Mesothelial cell of epicardium (in vitro differentiated cells): Measurements from ENCODE around the gene ZBTB7B. TPM values are rescaled to one million over a fixed set of nuclear protein-coding genes. Genes with fewer than 3 reads are reported as not detected.
"Not testable (repeated sequence)": the region's sequence is repeated elsewhere in the genome, so short reads cannot be mapped to it uniquely, and the experiment has no call there.

Experiments
- DNase-seq, 2 experiments: peaks; one replicate each; pipeline ENCODE4 v3.0.0; 2021; ENCODE audit warnings: low spot score in 2 of 2; ENCODE audit not compliant: unreplicated experiment in 2 of 2
- H3K27ac Mint-ChIP-seq: 2 replicates; pipeline ENCODE4 v1.8.0; 2021; ENCODE audit warnings: mixed read lengths
- H3K27me3 Mint-ChIP-seq: 2 replicates; pipeline ENCODE4 v1.8.0; 2021; ENCODE audit warnings: low read depth, mixed read lengths
- H3K36me3 Mint-ChIP-seq: 2 replicates; pipeline ENCODE4 v1.8.0; 2021; ENCODE audit warnings: mixed read lengths
- H3K4me1 Mint-ChIP-seq: 2 replicates; pipeline ENCODE4 v1.8.0; 2021; ENCODE audit warnings: mixed read lengths
- H3K4me3 Mint-ChIP-seq: 2 replicates; pipeline ENCODE4 v1.8.0; 2021; ENCODE audit warnings: mild to moderate bottlenecking, moderate library complexity, mixed read lengths
- H3K9me3 Mint-ChIP-seq: 2 replicates; pipeline ENCODE4 v1.8.0; 2021; ENCODE audit warnings: mixed read lengths
- CTCF ChIP-seq: fragments of 200-600 bp; sonication (generic); IDR thresholded peaks from one replicate; pipeline ENCODE4 v1.5.0; 2021; ENCODE audit warnings: antibody characterized with exemption; ENCODE audit not compliant: unreplicated experiment
- total RNA-seq: library from RNA; stranded (reverse); gene quantifications from 3 replicates; pipeline ENCODE4 v1.2.1, GENCODE V29; 2021

Gene ZBTB7B
- total RNA-seq, 1 donor from 2014 or later = 21.7 TPM

- peaks cover 42% of the 10 kb centered on the region for H3K4me1 Mint-ChIP-seq
- H3K27ac Mint-ChIP-seq = no peak overlapping the region
- no peak overlapping the region for H3K4me3 Mint-ChIP-seq
- no peak for TF ChIP-seq CTCF
- no peaks in the 10 kb centered on the region for H3K9me3 Mint-ChIP-seq
- H3K36me3 Mint-ChIP-seq = peaks cover 2% of the 10 kb centered on the region
- H3K27me3 Mint-ChIP-seq = no peaks in the 10 kb centered on the region
- DNase-seq = peak; percentile 84 to 94
Measured at GRCh38 chr1:154973344-154974101, 29.1 kb upstream of the ZBTB7B start.

DNA sequence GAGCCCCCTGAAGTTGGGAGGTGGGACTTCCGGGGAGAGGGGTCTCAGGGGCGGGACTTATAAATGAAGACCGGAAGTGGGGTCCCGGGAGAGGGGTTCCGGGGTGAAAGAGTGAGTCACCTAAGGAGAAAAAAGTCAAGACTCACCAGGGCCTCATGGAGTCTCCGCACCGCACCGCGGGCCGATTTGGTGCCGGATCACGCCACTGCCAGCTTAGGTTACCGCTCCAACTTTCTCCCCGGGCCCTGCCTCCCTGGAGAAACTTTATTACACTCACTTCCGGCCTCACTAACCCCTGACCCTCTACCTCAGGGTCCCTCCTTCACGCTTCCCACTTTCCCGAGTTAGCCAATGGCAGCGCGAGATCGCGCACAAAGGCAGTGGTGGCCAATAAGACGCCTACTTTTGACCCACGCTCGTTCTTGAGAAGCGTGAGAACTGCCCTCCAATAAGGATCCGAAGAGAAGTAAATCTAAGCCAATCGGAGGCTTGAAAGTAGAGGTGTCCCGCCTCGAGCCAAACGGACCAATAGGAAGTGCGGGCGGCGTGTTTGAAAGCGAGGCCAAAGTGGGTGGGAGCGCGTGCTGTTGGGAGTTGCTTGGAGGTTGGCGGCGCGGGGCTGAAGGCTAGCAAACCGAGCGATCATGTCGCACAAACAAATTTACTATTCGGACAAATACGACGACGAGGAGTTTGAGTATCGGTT lies 28.3 kb upstream of the ZBTB7B start, which contains the start of gene CKS1B:
TSS of gene CKS1B (plus strand) at position 580 of the 706 bp plus-strand sequence. CDS start at position 645, 65 bp downstream.
- Mint-ChIP-seq H3K4me3 (no peak within 1 kb of the TSS), H3K9me3 (no peaks in the 10 kb centered on the region), H3K4me1 (peaks cover 37% of the 10 kb centered on the region), H3K27ac (no peak within 1 kb of the TSS), H3K36me3 (peaks cover 5% of the 10 kb centered on the region), H3K27me3 (no peaks in the 10 kb centered on the region)
- no peak for TF ChIP-seq CTCF
- DNase-seq = peak; percentile 92 to 96

DNA sequence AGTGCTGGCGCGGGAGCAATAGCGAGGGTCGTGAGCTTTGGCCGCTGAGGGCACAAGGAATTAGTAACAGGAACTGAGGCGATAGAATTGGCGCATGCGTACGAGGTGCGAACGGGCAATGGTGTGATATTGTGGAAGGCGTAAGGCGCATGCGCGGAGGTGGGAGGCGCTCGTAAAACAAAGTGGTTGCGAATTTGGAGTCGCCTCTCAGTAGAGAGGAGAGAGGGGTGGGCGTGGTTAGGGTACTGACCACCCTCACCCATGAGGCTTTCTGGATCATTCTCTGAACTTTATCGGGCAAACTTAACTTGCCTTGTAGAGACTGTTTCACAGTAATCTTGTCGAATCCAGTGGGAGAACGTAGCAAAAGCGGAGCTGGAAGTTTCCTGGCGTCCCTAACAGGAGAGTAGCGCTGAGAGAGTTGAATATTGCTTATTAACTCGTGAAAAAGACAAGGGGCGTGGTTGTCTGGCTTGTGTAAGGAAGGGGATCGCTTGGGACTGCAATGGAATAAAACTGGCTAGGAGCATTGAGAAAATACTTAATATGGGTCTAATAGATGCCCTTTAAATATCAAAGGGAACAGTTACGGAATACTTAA lies 27.7 kb upstream of the ZBTB7B start:
- Mint-ChIP-seq H3K27ac (no peak overlapping the region), H3K27me3 (no peaks in the 10 kb centered on the region), H3K36me3 (peaks cover 9% of the 10 kb centered on the region), H3K4me3 (no peak overlapping the region), H3K4me1 (peaks cover 31% of the 10 kb centered on the region), H3K9me3 (no peaks in the 10 kb centered on the region)
- TF ChIP-seq CTCF = no peak
- DNase-seq = peak; percentile 91 to 95

DNA sequence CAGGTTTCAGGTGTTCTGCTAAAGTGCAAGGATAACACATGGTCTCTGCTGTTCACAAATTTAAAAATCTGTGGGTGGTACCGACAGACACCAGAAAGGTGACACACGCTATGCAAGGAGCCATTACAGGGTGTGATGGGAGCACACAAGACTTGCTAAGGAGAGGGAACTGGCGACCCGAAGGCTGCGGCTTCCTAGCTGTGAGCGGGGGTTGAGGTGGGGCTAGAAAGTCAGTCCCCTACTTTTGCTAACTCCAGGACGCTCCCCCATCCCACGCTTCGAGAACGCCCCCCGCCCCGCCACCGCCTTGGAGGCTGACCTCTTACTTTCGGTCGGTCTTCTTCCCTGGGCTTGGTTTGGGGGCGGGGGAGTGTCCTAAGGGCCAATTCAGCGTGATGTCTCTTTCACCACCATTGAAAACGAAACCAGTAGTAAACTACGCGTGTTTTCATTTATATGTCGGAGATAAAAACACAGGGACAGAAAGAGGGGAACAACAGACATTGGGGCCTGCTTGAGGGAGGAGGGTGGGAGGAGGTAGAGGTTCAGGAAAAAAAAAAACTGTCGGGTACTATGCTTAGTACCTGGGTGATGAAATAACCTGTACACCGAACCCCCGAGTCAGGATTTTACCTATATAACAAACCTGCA lies 27.1 kb upstream of the ZBTB7B start:
- DNase-seq = no peak
- TF ChIP-seq CTCF = no peak

DNA sequence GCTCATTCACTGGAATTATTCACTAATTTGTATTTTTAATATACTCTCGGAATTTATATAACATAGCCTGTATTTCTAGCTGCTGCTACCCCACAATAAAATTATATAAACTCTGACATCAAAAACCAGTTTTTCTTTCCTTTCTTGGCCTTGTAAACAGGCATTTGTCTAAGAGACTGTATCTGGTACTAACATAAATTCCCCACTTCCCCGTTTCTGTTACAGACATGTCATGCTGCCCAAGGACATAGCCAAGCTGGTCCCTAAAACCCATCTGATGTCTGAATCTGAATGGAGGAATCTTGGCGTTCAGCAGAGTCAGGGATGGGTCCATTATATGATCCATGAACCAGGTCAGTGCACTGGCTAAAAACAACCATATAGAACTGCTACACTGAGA lies 24.8 kb upstream of the ZBTB7B start:
- peak overlapping the region; percentile 50 for H3K27ac Mint-ChIP-seq
- DNase-seq, H3K4me3 Mint-ChIP-seq, H3K9me3 Mint-ChIP-seq, H3K27me3 Mint-ChIP-seq, H3K4me1 Mint-ChIP-seq: not testable (repeated sequence)
- H3K36me3 Mint-ChIP-seq = peaks cover 11% of the 10 kb centered on the region

More for the DNA sequence above, 27.1 kb upstream of the ZBTB7B start:
- Mint-ChIP-seq H3K4me3 (no peak overlapping the region), H3K27me3 (no peaks in the 10 kb centered on the region), H3K36me3 (peaks cover 9% of the 10 kb centered on the region), H3K27ac (no peak overlapping the region), H3K4me1 (peaks cover 28% of the 10 kb centered on the region), H3K9me3 (no peaks in the 10 kb centered on the region)
